CD4-positive, alpha-beta T cell treated with Interleukin-1 beta for 1 hour (primary cell): Measurements from ENCODE around the gene SURF6.
"Not testable (repeated sequence)": the region's sequence is repeated elsewhere in the genome, so short reads cannot be mapped to it uniquely, and the experiment has no call there.

ENCODE experiments used
- DNase-seq, 2 donors: peaks; one replicate each; pipeline ENCODE4 v3.0.0-alpha.2; 2020 to 2022

Gene SURF6

GRCh38 chr9:133283255-133284032, 52.5 kb downstream of the SURF6 start:
- DNase-seq = not testable (repeated sequence)

- DNase-seq = no peak
Observed at GRCh38 chr9:133282464-133283238, 53.3 kb downstream of the SURF6 start.

- DNase-seq = no peak
Observed at GRCh38 chr9:133280392-133280791, 55.6 kb downstream of the SURF6 start.
